PFSK-1 (cell line): ENCODE results near the gene CPNE6.

Source experiments
- FOXP2 ChIP-seq: optimal IDR thresholded peaks from 2 replicates; pipeline ENCODE3; 2011; ENCODE audit warnings: borderline replicate concordance, control low read depth, inconsistent platforms; ENCODE audit not compliant: insufficient read depth; ENCODE audit errors: extremely low read length, extremely low read depth
- POLR2AphosphoS5 ChIP-seq: IDR thresholded peaks from 2 replicates; pipeline ENCODE4 v1.6.1; 2012; ENCODE audit warnings: low read depth, mild to moderate bottlenecking, control low read depth, low read length, moderate library complexity
- REST ChIP-seq, 2 experiments: IDR thresholded peaks; 2 replicates each; pipeline versions ENCODE4 v1.6.1 to v1.8.0; 2011 to 2012; ENCODE audit warnings: low read depth in 2 of 2, low read length in 2 of 2, control low read depth in 1 of 2, inconsistent platforms in 1 of 2, mild to moderate bottlenecking in 1 of 2, moderate library complexity in 1 of 2; ENCODE audit not compliant: insufficient read depth in 1 of 2
- SIN3A ChIP-seq: IDR thresholded peaks from 2 replicates; pipeline ENCODE4 v1.6.1; 2012; ENCODE audit warnings: mild to moderate bottlenecking, low read length, moderate library complexity, borderline replicate concordance; ENCODE audit not compliant: insufficient read depth
- TAF1 ChIP-seq: IDR thresholded peaks from 2 replicates; pipeline ENCODE4 v1.6.1; 2012; ENCODE audit warnings: low read length, control low read depth, borderline replicate concordance; ENCODE audit not compliant: insufficient read depth

Gene CPNE6

GRCh38 chr14:24055971-24056799 lies 15.2 kb upstream of the CPNE6 start:
- TF ChIP-seq FOXP2, result no peak
- TF ChIP-seq POLR2AphosphoS5, result no peak
- TF ChIP-seq REST (IDR thresholded peaks at IDR 0.05; ENCODE audit: insufficient read depth in 1 of 2, low read depth in 2 of 2, low read length in 2 of 2), result no peak
- no peak for TF ChIP-seq TAF1
- no peak for TF ChIP-seq SIN3A

GRCh38 chr14:24056800-24057184 lies 14.6 kb upstream of the CPNE6 start:
- TF ChIP-seq POLR2AphosphoS5 (no peak), SIN3A (no peak), REST (IDR thresholded peaks at IDR 0.05; ENCODE audit: insufficient read depth in 1 of 2, low read depth in 2 of 2, low read length in 2 of 2) (no peak), TAF1 (no peak)

GRCh38 chr14:24057271-24057670 lies 14.1 kb upstream of the CPNE6 start:
- TF ChIP-seq TAF1 (no peak), POLR2AphosphoS5 (no peak), REST (IDR thresholded peaks at IDR 0.05; ENCODE audit: insufficient read depth in 1 of 2, low read depth in 2 of 2, low read length in 2 of 2) (no peak), SIN3A (no peak), FOXP2 (no peak)

GRCh38 chr14:24057867-24058259 lies 13.5 kb upstream of the CPNE6 start:
- no peak for TF ChIP-seq FOXP2
- no peak for TF ChIP-seq SIN3A
- TF ChIP-seq REST (IDR thresholded peaks at IDR 0.05; ENCODE audit: insufficient read depth in 1 of 2, low read depth in 2 of 2, low read length in 2 of 2), result no peak
- no peak for TF ChIP-seq TAF1
- TF ChIP-seq POLR2AphosphoS5, result no peak
